Adipocyte (in vitro differentiated cells): ENCODE results near the gene ZNF446.
A peak's percentile ranks its signal among the peaks of the same experiment; 100 is the strongest.
"Not testable (repeated sequence)": the region's sequence is repeated elsewhere in the genome, so short reads cannot be mapped to it uniquely, and the experiment has no call there.

ENCODE experiments used
- DNase-seq: peaks from one replicate; pipeline ENCODE4 v3.0.0-alpha.2; 2015; ENCODE audit warnings: low read depth
- H3K27me3 ChIP-seq: replicated peaks from 2 replicates; pipeline ENCODE4 v1.7.0; 2013; ENCODE audit warnings: mild to moderate bottlenecking, low read length, moderate library complexity; ENCODE audit not compliant: control insufficient read depth, insufficient read depth
- H3K36me3 ChIP-seq: 2 replicates; pipeline ENCODE4 v1.7.0; 2013; ENCODE audit warnings: low read length, mild to moderate bottlenecking, moderate library complexity; ENCODE audit not compliant: control insufficient read depth, insufficient read depth, severe bottlenecking
- H3K4me1 ChIP-seq: 2 replicates; pipeline ENCODE4 v1.7.0; 2013; ENCODE audit warnings: mild to moderate bottlenecking, low read length, moderate library complexity; ENCODE audit not compliant: control insufficient read depth, insufficient read depth
- H3K4me3 ChIP-seq: 2 replicates; pipeline ENCODE4 v1.7.0; 2013; ENCODE audit warnings: mild to moderate bottlenecking, low read length, moderate library complexity
- H3K9ac ChIP-seq: 2 replicates; pipeline ENCODE4 v1.7.0; 2013; ENCODE audit warnings: mild to moderate bottlenecking, low read length, moderate library complexity
- H3K9me3 ChIP-seq: 2 replicates; pipeline ENCODE4 v1.7.0; 2013; ENCODE audit warnings: mild to moderate bottlenecking, low read length, moderate library complexity; ENCODE audit not compliant: control insufficient read depth

ZNF446 gene

DNA sequence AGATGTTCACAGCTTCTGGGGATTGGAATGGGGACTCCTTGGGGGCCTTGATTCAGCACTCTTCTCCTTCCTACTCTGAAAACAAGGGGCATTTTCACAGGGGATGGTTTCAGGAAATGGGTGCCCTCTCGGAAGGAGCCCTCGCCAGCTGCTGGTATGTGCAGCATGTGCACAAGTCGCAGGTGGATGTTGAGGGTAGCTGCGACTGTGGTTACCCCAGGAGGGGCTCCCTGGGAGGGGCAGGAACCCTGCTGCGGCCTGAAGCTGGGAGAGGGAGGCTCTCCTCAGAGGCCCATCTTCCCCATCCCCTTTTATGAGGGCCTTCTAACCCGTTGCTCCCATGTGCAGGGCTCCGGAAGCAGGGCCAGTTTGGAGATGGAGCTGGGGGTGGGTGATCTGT, 6.2 kb downstream of the ZNF446 start:
- no peak overlapping the region for H3K4me3 ChIP-seq
- no peaks in the 10 kb centered on the region for H3K27me3 ChIP-seq
- H3K4me1 ChIP-seq, result no peaks in the 10 kb centered on the region
- H3K9me3 ChIP-seq, result no peaks in the 10 kb centered on the region
- DNase-seq, result no peak
- H3K36me3 ChIP-seq, result peaks cover 8% of the 10 kb centered on the region
- H3K9ac ChIP-seq, result no peak overlapping the region

DNA sequence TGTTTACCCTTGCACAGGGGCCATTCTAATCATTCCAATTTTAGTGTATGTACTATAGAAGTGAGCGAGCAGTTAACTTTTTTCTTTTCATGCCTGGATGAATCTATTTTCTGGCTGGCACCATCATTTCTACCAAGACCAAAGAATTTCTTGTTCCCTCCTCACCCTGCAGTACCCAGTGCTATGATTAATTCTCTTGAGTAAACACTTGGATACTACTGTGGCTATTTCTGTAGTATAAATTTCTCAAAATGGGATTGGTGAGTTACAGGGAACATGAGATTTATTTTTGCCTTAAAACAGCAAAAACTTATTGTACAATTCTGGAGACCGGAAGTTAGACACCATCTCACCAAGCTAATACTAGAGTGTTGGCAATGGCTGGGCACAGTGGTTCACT, 7.6 kb downstream of the ZNF446 start:
- Histone ChIP-seq H3K36me3 (peaks cover 8% of the 10 kb centered on the region), H3K4me1 (no peaks in the 10 kb centered on the region), H3K27me3 (no peaks in the 10 kb centered on the region), H3K9me3 (no peaks in the 10 kb centered on the region), H3K4me3 (no peak overlapping the region), H3K9ac (no peak overlapping the region)
- no peak for DNase-seq

DNA sequence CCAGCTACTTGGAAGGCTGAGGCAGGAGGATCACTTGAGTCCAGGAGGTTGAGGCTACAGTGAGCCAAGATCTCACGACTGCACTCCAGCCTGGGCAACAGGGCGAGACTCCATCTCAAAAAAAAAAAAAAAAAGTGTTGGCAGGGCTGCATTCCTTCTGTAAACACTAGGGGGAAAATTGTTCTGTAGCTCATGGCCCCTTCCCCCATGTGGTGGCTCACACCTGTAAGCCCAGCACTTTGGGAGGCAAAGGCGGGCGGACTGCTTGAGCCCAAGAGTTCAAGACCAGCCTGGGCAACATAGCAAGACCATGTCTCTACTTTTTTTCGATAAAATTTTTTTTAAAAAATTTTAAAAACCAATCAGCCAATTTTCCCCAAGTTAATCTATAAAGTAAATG, 8.2 kb downstream of the ZNF446 start:
- not testable (repeated sequence) for H3K4me3 ChIP-seq, H3K27me3 ChIP-seq, H3K4me1 ChIP-seq, H3K36me3 ChIP-seq, H3K9me3 ChIP-seq, H3K9ac ChIP-seq, DNase-seq

DNA sequence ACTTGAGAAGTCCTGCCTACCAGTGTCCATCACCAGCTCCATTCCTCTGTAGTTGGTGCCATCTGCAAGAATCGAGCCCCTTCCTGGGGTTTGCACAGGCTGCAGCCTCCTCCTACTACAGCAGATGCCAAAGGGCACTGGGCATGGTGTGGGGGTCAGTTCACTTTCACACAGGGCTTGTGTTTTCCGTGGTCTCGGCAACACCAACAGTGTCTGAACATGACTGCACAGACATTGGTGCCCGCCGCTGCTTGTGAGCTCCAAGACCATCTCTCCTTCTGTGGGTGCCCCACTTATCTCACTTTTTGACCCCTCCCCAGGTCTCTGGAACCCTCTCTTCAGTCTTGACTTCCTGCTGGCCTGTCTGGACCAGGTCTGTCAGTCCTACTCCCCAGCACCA, 15.2 kb downstream of the ZNF446 start:
- no peak for DNase-seq
- H3K9ac ChIP-seq, result no peak overlapping the region
- H3K9me3 ChIP-seq, result no peaks in the 10 kb centered on the region
- H3K4me3 ChIP-seq, result no peak overlapping the region
- no peaks in the 10 kb centered on the region for H3K36me3 ChIP-seq
- no peaks in the 10 kb centered on the region for H3K4me1 ChIP-seq
- no peaks in the 10 kb centered on the region for H3K27me3 ChIP-seq

DNA sequence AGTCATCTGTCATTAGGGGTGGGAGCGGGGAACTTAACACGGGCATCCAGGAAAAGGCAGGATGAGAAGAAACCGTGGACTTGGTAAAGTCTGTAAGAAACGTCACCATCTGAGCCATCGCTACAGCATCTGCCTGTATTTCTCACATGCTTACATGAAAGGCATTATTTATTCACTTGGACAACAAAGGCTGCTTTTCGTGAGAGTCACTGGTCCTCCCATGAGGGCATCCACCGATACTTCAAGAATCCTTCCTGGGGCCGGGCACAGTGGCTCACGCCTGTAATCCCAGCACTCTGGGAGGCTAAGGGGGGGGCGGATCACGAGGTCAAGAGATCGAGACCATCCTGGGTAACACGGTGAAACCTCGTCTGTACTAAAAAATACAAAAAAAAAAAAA, 16.1 kb downstream of the ZNF446 start:
- Histone ChIP-seq H3K27me3 (no peaks in the 10 kb centered on the region), H3K4me3 (no peak overlapping the region), H3K36me3 (no peaks in the 10 kb centered on the region), H3K9me3 (no peaks in the 10 kb centered on the region), H3K4me1 (no peaks in the 10 kb centered on the region), H3K9ac (no peak overlapping the region)
- no peak for DNase-seq

DNA sequence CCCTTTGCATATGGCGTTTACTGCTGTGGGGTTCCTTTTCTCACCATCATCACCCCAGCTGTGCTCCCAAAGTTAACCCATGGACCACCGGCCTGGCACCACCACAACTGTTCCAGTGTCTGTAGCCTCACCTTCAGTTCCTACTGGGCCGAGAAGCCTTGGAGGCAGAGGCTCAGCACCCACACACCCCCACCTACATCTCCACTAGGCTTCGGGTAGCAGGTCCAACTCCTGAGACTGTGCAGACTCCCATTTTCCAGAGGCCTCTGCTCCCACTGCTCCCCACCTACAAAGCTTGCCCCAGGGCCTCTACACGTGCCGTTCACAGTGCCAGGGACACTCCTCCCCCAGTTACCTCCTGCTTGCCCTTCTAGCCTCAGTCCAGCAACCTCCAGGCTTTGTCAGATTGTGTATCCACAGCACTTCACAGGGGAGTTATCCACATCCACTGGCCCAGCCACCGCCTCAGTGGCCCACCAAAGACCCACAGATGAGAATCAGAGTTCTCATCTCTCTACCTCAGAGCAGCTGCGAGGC, 21.6 kb downstream of the ZNF446 start:
- Histone ChIP-seq H3K4me3 (no peak overlapping the region), H3K4me1 (peaks cover 16% of the 10 kb centered on the region), H3K9ac (no peak overlapping the region), H3K27me3 (no peaks in the 10 kb centered on the region), H3K9me3 (no peaks in the 10 kb centered on the region), H3K36me3 (no peaks in the 10 kb centered on the region)
- DNase-seq, result no peak

DNA sequence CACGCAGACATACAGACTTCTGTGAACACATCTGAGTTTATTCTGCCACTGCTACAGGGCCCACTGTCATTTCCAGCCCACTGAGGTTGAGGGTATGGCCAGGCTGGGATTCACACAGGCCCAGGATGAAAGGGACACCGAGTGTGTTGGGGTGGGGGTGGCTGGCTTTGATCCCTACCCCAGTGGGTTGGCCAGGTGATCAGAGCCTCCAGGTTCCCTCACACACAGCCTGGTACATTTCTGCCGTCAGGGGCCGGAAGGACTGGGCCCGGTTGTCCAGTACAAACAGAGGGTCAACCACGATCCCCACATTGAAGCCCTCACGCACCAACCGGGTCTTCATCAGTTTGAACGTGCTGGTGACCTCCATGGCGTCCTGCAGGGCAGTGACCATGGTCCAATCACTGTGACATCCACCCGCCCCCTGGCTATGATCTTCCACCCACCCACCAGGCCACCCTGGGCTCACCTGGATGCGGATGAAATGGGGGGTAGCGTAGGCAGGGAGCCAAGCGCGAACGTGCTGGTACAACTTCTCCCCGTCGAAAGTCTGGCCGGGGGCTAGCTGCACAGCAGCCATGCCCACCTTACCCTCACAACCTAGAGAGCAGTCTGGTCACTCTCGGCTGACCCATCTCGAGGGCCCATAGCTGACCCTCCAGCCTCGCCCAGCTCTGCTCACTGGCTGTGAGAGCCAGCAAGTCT, 22.3 kb downstream of the ZNF446 start:
- Histone ChIP-seq H3K9ac (peak overlapping the region; percentile 77), H3K4me3 (peak overlapping the region; percentile 83), H3K27me3 (no peaks in the 10 kb centered on the region), H3K4me1 (peaks cover 16% of the 10 kb centered on the region), H3K9me3 (no peaks in the 10 kb centered on the region), H3K36me3 (no peaks in the 10 kb centered on the region)
- no peak for DNase-seq

DNA sequence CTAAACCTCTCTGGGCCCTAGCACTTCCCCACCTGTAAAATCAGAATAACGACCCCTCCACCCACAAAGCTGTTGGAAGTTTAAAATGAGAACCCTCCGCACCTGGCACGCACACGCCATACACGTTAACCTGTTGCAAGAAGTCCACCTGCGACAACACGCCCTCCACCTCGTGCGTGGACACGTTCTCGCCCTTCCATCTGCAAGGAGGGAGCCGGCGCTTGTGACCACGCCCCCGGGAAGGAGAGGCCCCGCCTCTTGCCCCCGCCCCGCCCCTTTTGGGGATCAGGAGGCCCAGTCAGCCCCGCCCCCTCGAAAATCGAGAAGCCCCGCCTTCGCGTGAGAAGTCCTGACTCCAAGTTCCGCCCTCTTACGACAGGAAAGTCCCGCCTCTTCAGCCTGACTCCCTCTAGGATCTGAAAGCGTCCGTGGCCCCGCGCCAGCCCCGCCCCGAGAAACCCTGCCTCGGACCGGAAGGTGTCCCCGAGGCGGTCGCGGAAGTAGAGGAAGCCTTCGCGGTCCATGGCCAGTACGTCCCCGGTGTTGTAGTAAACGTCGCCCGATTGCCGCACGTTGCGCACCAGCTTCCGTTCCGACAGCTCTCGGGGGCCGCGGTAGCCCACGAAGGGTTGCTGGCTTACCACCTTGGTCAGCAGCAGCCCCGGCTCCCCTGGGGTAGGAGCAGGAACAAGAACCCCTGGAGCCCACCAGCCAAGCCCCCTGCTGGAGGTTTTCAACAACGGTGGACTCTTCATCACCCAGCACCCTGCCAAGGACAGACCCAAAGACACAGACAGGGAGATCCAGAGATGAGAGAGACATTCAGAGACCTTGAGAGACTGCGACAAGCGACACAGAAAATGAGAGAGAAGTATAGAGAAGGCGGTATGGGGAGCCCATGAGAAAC, 23.1 kb downstream of the ZNF446 start:
- peak overlapping the region; percentile 89 for H3K9ac ChIP-seq
- H3K27me3 ChIP-seq, result no peaks in the 10 kb centered on the region
- H3K4me3 ChIP-seq, result peak overlapping the region; percentile 91
- no peaks in the 10 kb centered on the region for H3K36me3 ChIP-seq
- H3K4me1 ChIP-seq, result peaks cover 16% of the 10 kb centered on the region
- no peaks in the 10 kb centered on the region for H3K9me3 ChIP-seq
- peak; percentile 100 for DNase-seq

DNA sequence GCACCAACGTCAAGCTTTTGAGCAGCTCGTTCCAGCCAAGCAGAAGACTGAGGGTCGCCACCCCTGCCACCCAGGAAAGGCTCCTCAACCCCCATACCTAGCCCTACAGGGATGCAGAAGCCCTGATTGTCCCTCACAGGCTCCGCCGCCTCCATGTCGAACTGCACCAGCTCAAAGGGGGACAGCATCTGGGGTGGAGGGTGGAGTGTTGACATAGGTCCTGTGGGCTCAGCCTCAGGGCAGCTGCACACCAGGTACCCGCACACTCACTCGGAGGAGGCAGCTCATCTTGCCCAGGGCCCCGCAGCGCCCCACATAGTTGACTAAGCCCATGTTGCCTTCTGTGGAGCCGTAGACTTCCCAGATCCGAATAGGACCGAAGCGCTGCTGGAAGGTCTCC, 24.1 kb downstream of the ZNF446 start:
- Histone ChIP-seq H3K36me3 (no peaks in the 10 kb centered on the region), H3K4me1 (peaks cover 16% of the 10 kb centered on the region), H3K27me3 (no peaks in the 10 kb centered on the region), H3K4me3 (peak overlapping the region; percentile 91), H3K9me3 (no peaks in the 10 kb centered on the region), H3K9ac (peak overlapping the region; percentile 89)
- DNase-seq, result no peak

DNA sequence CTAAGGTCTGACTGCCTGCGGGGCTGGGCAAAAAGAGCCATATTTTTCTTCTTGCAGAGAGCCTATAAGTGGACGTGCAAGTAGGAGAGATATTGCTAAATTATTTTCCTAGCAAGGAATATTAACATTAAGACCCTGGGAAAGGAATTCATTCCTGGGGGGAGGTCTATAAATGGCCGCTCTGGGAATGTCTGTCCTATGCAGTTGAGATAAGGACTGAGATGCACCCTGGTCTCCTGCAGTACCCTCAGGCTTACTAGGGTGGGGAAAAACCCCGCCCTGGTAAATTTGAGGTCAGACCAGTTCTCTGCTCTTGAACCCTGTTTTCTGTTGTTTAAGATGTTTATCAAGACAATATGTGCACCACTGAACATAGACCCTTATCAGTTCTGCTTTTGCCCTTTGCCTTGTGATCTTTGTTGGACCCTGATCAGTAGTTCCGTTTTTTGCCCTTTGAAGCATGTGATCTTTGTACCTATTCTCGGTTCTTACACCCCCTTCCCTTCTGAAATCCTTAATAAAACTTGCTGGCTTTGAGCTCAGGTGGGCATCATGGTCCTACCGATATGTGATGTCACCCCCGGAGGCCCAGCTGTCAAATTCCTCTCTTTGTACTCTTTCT, 31.6 kb downstream of the ZNF446 start:
- not testable (repeated sequence) for H3K9me3 ChIP-seq, DNase-seq, H3K36me3 ChIP-seq, H3K27me3 ChIP-seq, H3K4me1 ChIP-seq, H3K4me3 ChIP-seq, H3K9ac ChIP-seq

DNA sequence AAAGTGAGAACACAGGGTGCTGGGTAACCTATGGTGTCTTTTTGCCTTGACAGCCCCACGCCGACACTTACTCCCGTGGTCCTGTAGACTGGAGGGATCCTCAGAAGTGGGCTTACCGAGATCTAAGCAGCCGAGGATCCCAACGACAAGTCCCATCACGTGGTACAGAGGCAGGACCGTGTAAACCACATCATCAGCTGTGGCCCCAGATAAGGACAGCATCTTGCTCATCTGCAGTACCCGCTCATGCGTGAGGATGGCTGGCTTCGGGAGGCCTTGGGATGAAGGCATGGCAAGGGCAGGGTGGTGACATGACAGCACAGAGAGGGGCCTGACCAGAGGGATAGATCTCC, 33.6 kb downstream of the ZNF446 start:
- no peaks in the 10 kb centered on the region for H3K27me3 ChIP-seq
- H3K9me3 ChIP-seq, result no peaks in the 10 kb centered on the region
- no peak for DNase-seq
- no peaks in the 10 kb centered on the region for H3K36me3 ChIP-seq
- H3K4me3 ChIP-seq, result no peak overlapping the region
- H3K9ac ChIP-seq, result no peak overlapping the region
- peaks cover 8% of the 10 kb centered on the region for H3K4me1 ChIP-seq
